H9 (cell line): ENCODE results near the gene LHFPL6. TPM values are rescaled to one million over a fixed set of nuclear protein-coding genes. Genes with fewer than 3 reads are reported as not detected.

Source experiments
- DNase-seq: peaks from one replicate; pipeline ENCODE4 v3.0.0-alpha.2; 2017
- H2AFZ ChIP-seq: one replicate; pipeline ENCODE4 v1.6.1; 2013; ENCODE audit warnings: mild to moderate bottlenecking, low read length, control low read depth, moderate library complexity
- H2AK5ac ChIP-seq: 2 replicates; pipeline ENCODE4 v1.6.1; 2013; ENCODE audit warnings: low read length, control low read depth, mixed read lengths; ENCODE audit not compliant: insufficient read length
- H2BK120ac ChIP-seq: one replicate; pipeline ENCODE4 v1.6.1; 2013; ENCODE audit warnings: low read depth, mild to moderate bottlenecking, low read length, control low read depth, inconsistent platforms; ENCODE audit not compliant: poor library complexity, severe bottlenecking
- H2BK12ac ChIP-seq: 2 replicates; pipeline ENCODE4 v1.6.1; 2013; ENCODE audit warnings: low read length, control low read depth, mixed read lengths, low read depth; ENCODE audit not compliant: insufficient read length
- H2BK15ac ChIP-seq: 2 replicates; pipeline ENCODE4 v1.6.1; 2013; ENCODE audit warnings: low read depth, low read length, control low read depth
- H2BK20ac ChIP-seq: one replicate; pipeline ENCODE4 v1.6.1; 2013; ENCODE audit warnings: low read depth, mild to moderate bottlenecking, low read length, control low read depth, inconsistent platforms; ENCODE audit not compliant: poor library complexity, severe bottlenecking
- H2BK5ac ChIP-seq: 2 replicates; pipeline ENCODE4 v1.6.1; 2013; ENCODE audit warnings: low read length, control low read depth, mixed read lengths; ENCODE audit not compliant: insufficient read length
- H3K14ac ChIP-seq: 2 replicates; pipeline ENCODE4 v1.6.1; 2013; ENCODE audit warnings: low read length, control low read depth; ENCODE audit not compliant: insufficient read depth
- H3K18ac ChIP-seq: 2 replicates; pipeline ENCODE4 v1.6.1; 2013; ENCODE audit warnings: low read depth, mild to moderate bottlenecking, mixed read lengths, low read length, control low read depth; ENCODE audit not compliant: insufficient read length
- H3K23ac ChIP-seq: 2 replicates; pipeline ENCODE4 v1.6.1; 2013; ENCODE audit warnings: low read length, control low read depth, mixed read lengths, low read depth; ENCODE audit not compliant: insufficient read length
- H3K23me2 ChIP-seq: 2 replicates; pipeline ENCODE4 v1.6.1; 2013; ENCODE audit warnings: low read depth, mild to moderate bottlenecking, mixed read lengths, low read length, control low read depth; ENCODE audit not compliant: insufficient read length, poor library complexity, severe bottlenecking
- H3K27ac ChIP-seq: 2 replicates; pipeline ENCODE4 v1.5.1; 2013; ENCODE audit warnings: low read length, control low read depth, mixed read lengths, low read depth; ENCODE audit not compliant: insufficient read length
- H3K27me3 ChIP-seq: 2 replicates; pipeline ENCODE4 v1.6.1; 2013; ENCODE audit warnings: low read length, control low read depth, inconsistent platforms; ENCODE audit not compliant: insufficient read depth
- H3K4ac ChIP-seq: 2 replicates; pipeline ENCODE4 v1.6.1; 2013; ENCODE audit warnings: low read depth, mild to moderate bottlenecking, control low read depth, inconsistent platforms, low read length, moderate library complexity
- H3K4me1 ChIP-seq: 2 replicates; pipeline ENCODE4 v1.6.1; 2013; ENCODE audit warnings: low read length, control low read depth, inconsistent platforms; ENCODE audit not compliant: insufficient read depth
- H3K4me2 ChIP-seq: 2 replicates; pipeline ENCODE4 v1.6.1; 2013; ENCODE audit warnings: low read length, control low read depth, mixed read lengths; ENCODE audit not compliant: insufficient read length, insufficient read depth
- H3K56ac ChIP-seq: 2 replicates; pipeline ENCODE4 v1.6.1; 2013; ENCODE audit warnings: low read depth, mild to moderate bottlenecking, mixed read lengths, low read length, control low read depth; ENCODE audit not compliant: insufficient read length
- H3K79me1 ChIP-seq: 2 replicates; pipeline ENCODE4 v1.6.1; 2013; ENCODE audit warnings: low read depth, mild to moderate bottlenecking, moderate library complexity, low read length, control low read depth, inconsistent platforms; ENCODE audit not compliant: insufficient read depth, poor library complexity, severe bottlenecking
- H3K79me2 ChIP-seq: 2 replicates; pipeline ENCODE4 v1.6.1; 2013; ENCODE audit warnings: low read length, control low read depth, inconsistent platforms; ENCODE audit not compliant: insufficient read depth
- H3K9ac ChIP-seq: 2 replicates; pipeline ENCODE4 v1.6.1; 2013; ENCODE audit warnings: low read length, control low read depth, mixed read lengths; ENCODE audit not compliant: insufficient read length; ENCODE audit errors: extremely low read depth
- H3K9me3 ChIP-seq: one replicate; pipeline ENCODE4 v1.6.1; 2013; ENCODE audit warnings: low read depth, low read length, inconsistent platforms; ENCODE audit not compliant: control insufficient read depth
- H3T11ph ChIP-seq: one replicate; pipeline ENCODE4 v1.6.1; 2013; ENCODE audit warnings: mild to moderate bottlenecking, low read length, control low read depth, inconsistent platforms
- H4K20me1 ChIP-seq: one replicate; pipeline ENCODE4 v1.6.1; 2013; ENCODE audit not compliant: control insufficient read depth, insufficient read length, insufficient read depth
- H4K5ac ChIP-seq: 2 replicates; pipeline ENCODE4 v1.6.1; 2013; ENCODE audit warnings: low read depth, mild to moderate bottlenecking, mixed read lengths, low read length, control low read depth; ENCODE audit not compliant: insufficient read length
- H4K8ac ChIP-seq: replicated peaks from 2 replicates; pipeline ENCODE4 v1.6.1; 2013; ENCODE audit warnings: low read length, control low read depth, mixed read lengths, low read depth; ENCODE audit not compliant: insufficient read length
- H4K91ac ChIP-seq: 2 replicates; pipeline ENCODE4 v1.6.1; 2013; ENCODE audit warnings: low read depth, mild to moderate bottlenecking, moderate library complexity, mixed read lengths, low read length, control low read depth; ENCODE audit not compliant: insufficient read length
- H3K27ac Mint-ChIP-seq, 3 experiments: 2 replicates in 2 of 3; 3 replicates in 1 of 3; pipeline ENCODE4 v1.8.0; 2020 to 2021; ENCODE audit warnings: mixed read lengths in 3 of 3, mild to moderate bottlenecking in 1 of 3, moderate library complexity in 1 of 3
- H3K27me3 Mint-ChIP-seq: 2 replicates; pipeline ENCODE4 v1.8.0; 2021; ENCODE audit warnings: low read depth, mild to moderate bottlenecking, moderate library complexity, mixed read lengths
- H3K36me3 Mint-ChIP-seq, 3 experiments: 2 replicates in 2 of 3; 3 replicates in 1 of 3; pipeline ENCODE4 v1.8.0; 2020 to 2021; ENCODE audit warnings: low read depth in 3 of 3, mixed read lengths in 3 of 3; ENCODE audit not compliant: insufficient read depth in 1 of 3
- H3K4me1 Mint-ChIP-seq, 2 experiments: 2 replicates each; pipeline ENCODE4 v1.8.0; 2020; ENCODE audit warnings: mixed read lengths in 2 of 2
- H3K4me3 Mint-ChIP-seq, 2 experiments: 2 replicates in 1 of 2; 3 replicates in 1 of 2; pipeline ENCODE4 v1.8.0; 2020 to 2021; ENCODE audit warnings: mild to moderate bottlenecking in 2 of 2, mixed read lengths in 2 of 2, moderate library complexity in 1 of 2
- H3K9me3 Mint-ChIP-seq, 2 experiments: 2 replicates in 1 of 2; 3 replicates in 1 of 2; pipeline ENCODE4 v1.8.0; 2020; ENCODE audit warnings: mild to moderate bottlenecking in 2 of 2, mixed read lengths in 2 of 2, moderate library complexity in 1 of 2
- WGBS: extraction: QIAGEN DNeasy Blood & Tissue Kit; methylation state at CpG from one replicate; pipeline ENCODE4 v1.1.7; 2013; ENCODE audit warnings: missing lambda C conversion rate, low lambda C conversion rate, mixed read lengths; ENCODE audit not compliant: insufficient read length; ENCODE audit errors: extremely low coverage; 5-methylcytosine and 5-hydroxymethylcytosine counted together
- total RNA-seq: library from RNA; stranded (reverse); gene quantifications from 2 replicates; pipeline ENCODE4 v1.2.1, GENCODE V29; 2021
- TF ChIP-seq, protein P1 (sequence below): fragments of 200-600 bp; sonication (generic); conservative IDR thresholded peaks from 3 replicates; pipeline ENCODE4 v1.8.0; 2021; ENCODE audit warnings: antibody characterized with exemption, mild to moderate bottlenecking

The LHFPL6 gene
- total RNA-seq, 1 experiment from 2014 or later = 3.5 TPM

DNA sequence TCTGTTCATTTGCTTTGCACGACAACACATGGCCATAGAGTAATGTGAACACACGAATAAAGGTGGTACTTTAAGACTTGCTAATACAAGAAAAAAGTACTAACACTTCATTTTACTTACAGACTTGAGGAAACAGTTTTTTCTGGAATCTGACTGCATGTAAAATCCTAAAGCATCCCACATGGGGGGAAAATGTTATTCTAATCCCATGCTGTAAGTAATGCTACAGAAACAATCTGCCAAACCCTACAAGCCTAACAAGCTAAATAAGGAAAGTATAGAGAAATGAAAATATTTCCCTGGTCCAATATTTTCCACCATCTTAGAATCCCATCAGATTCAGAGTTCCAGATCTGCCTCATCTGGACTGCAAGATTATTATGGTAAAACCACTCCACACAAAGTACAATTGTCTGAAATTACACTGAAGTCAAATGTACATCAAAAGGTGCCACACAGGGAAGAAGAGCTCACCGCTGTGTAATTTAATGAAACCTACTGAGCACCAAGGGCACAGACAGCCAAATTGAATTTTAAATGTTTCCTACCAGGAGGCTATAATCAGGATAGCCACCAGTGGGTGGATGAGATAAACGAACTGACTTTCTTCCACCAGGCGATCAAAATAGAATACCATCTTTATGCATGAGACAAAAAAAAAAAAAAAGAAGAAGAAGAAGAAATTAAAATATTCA is 22.0 kb downstream of the LHFPL6 start:
- Histone ChIP-seq H2AK5ac (no peak overlapping the region), H2BK15ac (no peak overlapping the region), H3K4me1 (peaks cover 2% of the 10 kb centered on the region), H3K79me1 (no peaks in the 10 kb centered on the region), H2AFZ (no peak overlapping the region), H2BK12ac (no peak overlapping the region), H4K5ac (no peak overlapping the region), H2BK20ac (no peak overlapping the region), H3K9me3 (no peaks in the 10 kb centered on the region), H4K20me1 (no peaks in the 10 kb centered on the region), H3K23ac (no peak overlapping the region), H3K56ac (no peak overlapping the region), H3K23me2 (no peaks in the 10 kb centered on the region), H3K79me2 (no peaks in the 10 kb centered on the region), H2BK5ac (no peak overlapping the region), H4K8ac (no peak overlapping the region), H3K27ac (no peak overlapping the region), H3K14ac (no peak overlapping the region), H3K18ac (no peak overlapping the region), H3K4me2 (no peak overlapping the region), H3K27me3 (no peaks in the 10 kb centered on the region), H2BK120ac (no peak overlapping the region), H3T11ph (no peak overlapping the region), H3K9ac (no peak overlapping the region), H3K4ac (no peak overlapping the region), H4K91ac (no peak overlapping the region)
- Mint-ChIP-seq H3K9me3 (no peaks in the 10 kb centered on the region), H3K27me3 (no peaks in the 10 kb centered on the region), H3K4me1 (peaks cover 27 to 28% of the 10 kb centered on the region in 2 experiments), H3K4me3 (no peak overlapping the region), H3K36me3 (no peaks in the 10 kb centered on the region; a peak in 1 of 7 replicates), H3K27ac (no peak overlapping the region)
- no peak for DNase-seq
- TF ChIP-seq, protein P1, sequence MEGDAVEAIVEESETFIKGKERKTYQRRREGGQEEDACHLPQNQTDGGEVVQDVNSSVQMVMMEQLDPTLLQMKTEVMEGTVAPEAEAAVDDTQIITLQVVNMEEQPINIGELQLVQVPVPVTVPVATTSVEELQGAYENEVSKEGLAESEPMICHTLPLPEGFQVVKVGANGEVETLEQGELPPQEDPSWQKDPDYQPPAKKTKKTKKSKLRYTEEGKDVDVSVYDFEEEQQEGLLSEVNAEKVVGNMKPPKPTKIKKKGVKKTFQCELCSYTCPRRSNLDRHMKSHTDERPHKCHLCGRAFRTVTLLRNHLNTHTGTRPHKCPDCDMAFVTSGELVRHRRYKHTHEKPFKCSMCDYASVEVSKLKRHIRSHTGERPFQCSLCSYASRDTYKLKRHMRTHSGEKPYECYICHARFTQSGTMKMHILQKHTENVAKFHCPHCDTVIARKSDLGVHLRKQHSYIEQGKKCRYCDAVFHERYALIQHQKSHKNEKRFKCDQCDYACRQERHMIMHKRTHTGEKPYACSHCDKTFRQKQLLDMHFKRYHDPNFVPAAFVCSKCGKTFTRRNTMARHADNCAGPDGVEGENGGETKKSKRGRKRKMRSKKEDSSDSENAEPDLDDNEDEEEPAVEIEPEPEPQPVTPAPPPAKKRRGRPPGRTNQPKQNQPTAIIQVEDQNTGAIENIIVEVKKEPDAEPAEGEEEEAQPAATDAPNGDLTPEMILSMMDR = no peak
- WGBS = no CpG with 5 or more reads among the region's 5 CpGs
